H1 (cell line): ENCODE results near the gene OBI1. TPM values are rescaled to one million over a fixed set of nuclear protein-coding genes. Genes with fewer than 3 reads are reported as not detected.
A peak's percentile ranks its signal among the peaks of the same experiment; 100 is the strongest.

Experiments
- CTBP2 ChIP-seq: IDR thresholded peaks from 2 replicates; pipeline ENCODE4 v1.7.0; 2011; ENCODE audit warnings: borderline replicate concordance, mild to moderate bottlenecking, moderate library complexity, mixed read lengths, low read length; ENCODE audit not compliant: insufficient read depth, insufficient read length
- KDM5A ChIP-seq: fragments of 200-600 bp; IDR thresholded peaks from 2 replicates; pipeline ENCODE4 v1.7.1; 2012; ENCODE audit warnings: mild to moderate bottlenecking, low read length, inconsistent platforms, mixed read lengths
- TAF7 ChIP-seq: optimal IDR thresholded peaks from 2 replicates; pipeline ENCODE3; 2011; ENCODE audit warnings: low read depth, mild to moderate bottlenecking, inconsistent platforms, low read length, moderate library complexity, borderline replicate concordance
- TBP ChIP-seq: IDR thresholded peaks from 2 replicates; pipeline ENCODE4 v1.6.1; 2011; ENCODE audit warnings: low read depth, low read length, improper control_type of control experiment
- polyA plus RNA-seq, 7 experiments: library from polyadenylated mRNA; depleted of rRNA in 3 of 7; stranded (reverse) in 5 of 7; unstranded in 2 of 7; fragments of >200 nt in 5 of 7; fragments of 200-250 nt in 2 of 7; gene quantifications; 1 replicate in 5 of 7; 2 replicates in 1 of 7; 4 replicates in 1 of 7; pipeline versions ENCODE4 v1.2.1 to v1.2.3, GENCODE V29; 2011 to 2013; ENCODE audit warnings: missing spikeins in 2 of 7, mixed read lengths in 2 of 7
- total RNA-seq: library from RNA; stranded (reverse); fragmentation: NEBNext Ultra II Directional; extraction: Animal tissue kit (Norgen Biotek cat#: 25700); gene quantifications from 2 replicates; pipeline ENCODE4 v1.2.1, GENCODE V29; 2021

Gene OBI1
- total and polyA plus RNA-seq, 2 of the 8 experiments (the other 6 are each of a cell fraction or from before 2014, with no cell fraction given): 7.1 to 14.3 TPM

DNA sequence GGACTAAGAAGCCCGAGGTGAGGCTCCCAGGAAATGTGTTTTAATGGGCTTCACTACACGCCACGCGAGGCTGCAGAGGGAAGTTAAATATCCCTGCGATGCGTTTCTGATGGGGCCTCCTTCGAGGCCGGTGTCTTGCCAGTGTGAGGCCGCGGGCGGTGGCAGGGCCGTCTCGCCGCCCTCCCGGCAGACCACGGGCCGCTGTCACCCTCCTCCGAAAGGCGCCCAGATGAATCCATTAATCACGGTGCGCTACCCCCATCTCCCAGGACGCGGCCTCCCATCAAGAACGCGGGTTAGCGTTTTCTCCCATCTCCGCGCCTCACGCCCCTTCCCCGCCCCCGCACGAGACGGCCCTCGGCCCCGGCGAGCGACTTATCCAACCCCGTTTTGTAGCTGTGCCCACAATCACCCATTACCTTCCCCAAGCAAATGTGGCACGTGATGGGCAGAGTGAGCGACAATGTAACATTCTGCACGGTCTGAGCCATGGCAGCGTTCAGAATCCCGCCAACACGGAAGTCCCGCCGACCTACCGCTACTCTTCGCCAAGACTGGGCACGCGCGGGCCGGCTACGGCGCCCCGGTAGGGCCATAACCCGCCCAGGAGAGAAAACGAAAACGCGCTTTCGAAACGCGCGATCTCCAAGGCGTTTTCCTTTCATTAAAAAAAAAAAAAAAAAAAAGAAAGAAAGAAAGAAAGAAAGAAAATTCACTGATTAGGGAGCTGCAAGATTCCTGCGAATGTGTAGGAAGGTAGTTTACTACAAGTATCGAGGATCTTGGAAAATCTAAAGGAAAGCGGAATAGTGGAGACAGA lies at the start of gene OBI1 (continued):
- TF ChIP-seq CTBP2 (no peak), KDM5A (0 out of 2 replicates have a peak, but pooled peaks have one; percentile 19), TBP (peak; percentile 66), TAF7 (peak; percentile 38)
